ENCODE data around the gene NPLOC4. TPM values are rescaled to one million over a fixed set of nuclear protein-coding genes. Genes with fewer than 3 reads are reported as not detected.

NPLOC4 gene
- total and polyA plus RNA-seq, 2 of the 8 experiments (the other 6 are each of a cell fraction or from before 2014, with no cell fraction given): 70.7 to 92.7 TPM

DNA sequence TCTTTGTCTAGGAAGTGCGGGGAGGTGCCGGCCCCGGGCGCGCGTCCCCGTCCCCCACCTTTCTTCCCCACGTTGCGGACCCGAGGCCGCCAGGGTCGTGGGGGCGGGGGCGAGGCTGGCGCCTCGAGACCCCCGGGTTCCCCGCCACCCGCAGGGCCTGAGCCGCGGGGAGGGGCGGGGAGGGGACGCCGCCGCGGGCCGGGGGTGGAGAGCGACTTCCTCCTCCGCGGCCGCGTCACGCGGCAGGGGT lies 122.5 kb downstream of the NPLOC4 start:
- POLR2A ChIA-PET (ENCODE audit: partially characterized antibody): interaction anchor here (1.0 to 35.8 kb wide), 20 partner anchors 2 to 395 kb away, joined by 3 to 1004 read pairs (median 6); partner anchors contain the start of genes ACTG1, ARL16, BAHCC1 and FAAP100
- CTCF ChIA-PET (ENCODE audit: partially characterized antibody): interaction anchor here (3.6 kb wide), 1 partner anchor 30 kb away, joined by 12 read pairs; no protein-coding TSS in a partner anchor
- FAIRE-seq: no peak

More for the DNA sequence above, 122.5 kb downstream of the NPLOC4 start:
- Histone ChIP-seq H3K56ac (replicated peaks; ENCODE audit: insufficient read length, low read depth, low read length) (peak overlapping the region; percentile 36), H2BK20ac (ENCODE audit: low read length) (no peak overlapping the region), H4K8ac (ENCODE audit: extremely low read depth, insufficient read depth, low read length) (peak overlapping the region; percentile 96; the same call in 1 of the 2 replicates), H3K4me2 (ENCODE audit: insufficient read depth in 1 of 2, low read depth in 2 of 2, low read length in 2 of 2) (peak overlapping the region; percentile 75 to 85), H2BK120ac (replicated peaks; ENCODE audit: low read depth, low read length) (no peak overlapping the region), H3K36me3 (ENCODE audit: control insufficient read depth in 2 of 4, insufficient read depth in 4 of 4, low read length in 3 of 4) (peaks cover 19 to 27% (median 25%) of the 10 kb centered on the region in 4 experiments; a peak in 7 of 8 replicates), H4K91ac (replicated peaks; ENCODE audit: insufficient read length, low read length) (peak overlapping the region; percentile 12), H2BK12ac (ENCODE audit: low read depth, low read length) (no peak overlapping the region), H4K5ac (ENCODE audit: insufficient read length, low read depth, low read length) (peak overlapping the region; percentile 7), H3K27me3 (replicated peaks in 1 of 4; ENCODE audit: control insufficient read depth in 3 of 4, extremely low read depth in 1 of 4, insufficient read depth in 3 of 4, low read length in 3 of 4) (peaks cover 0 to 20% (median 12%) of the 10 kb centered on the region in 4 experiments; a peak in 5 of 7 replicates), H3K23ac (ENCODE audit: insufficient read length) (no peak overlapping the region), H3K9me3 (ENCODE audit: insufficient read depth in 2 of 2, low read depth in 1 of 2, low read length in 1 of 2) (no peaks in the 10 kb centered on the region), H3K23me2 (ENCODE audit: low read depth, low read length) (peaks cover 36% of the 10 kb centered on the region), H2BK5ac (ENCODE audit: low read depth, low read length) (peak overlapping the region; percentile 83), H3K79me1 (ENCODE audit: low read depth, low read length) (peaks cover 19% of the 10 kb centered on the region), H2AK5ac (ENCODE audit: low read depth, low read length) (0 out of 2 replicates have a peak overlapping the region, but pooled peaks have one; percentile 15), H4K20me1 (replicated peaks in 1 of 2; ENCODE audit: control insufficient read depth in 1 of 2, insufficient read depth in 2 of 2, low read length in 2 of 2) (peaks cover 23 to 30% of the 10 kb centered on the region in 2 experiments), H2AFZ (ENCODE audit: low read length) (no peak overlapping the region), H3K4ac (replicated peaks; ENCODE audit: insufficient read length, low read depth, low read length) (no peak overlapping the region), H3K9ac (replicated peaks in 1 of 4; ENCODE audit: extremely low read depth in 1 of 4, low read depth in 3 of 4, low read length in 3 of 4) (peak overlapping the region in 3 of 4 experiments; percentile 46 to 77 (median 75); a peak in 5 of 7 replicates), H3K79me2 (ENCODE audit: control insufficient read depth in 1 of 2, insufficient read depth in 2 of 2, low read length in 2 of 2) (peaks cover 24 to 44% of the 10 kb centered on the region in 2 experiments), H3K18ac (ENCODE audit: extremely low read depth, low read length) (peak overlapping the region; percentile 95; the same call in 1 of the 2 replicates), H2BK15ac (ENCODE audit: low read length) (no peak overlapping the region), H3K4me1 (replicated peaks in 1 of 4; ENCODE audit: control insufficient read depth in 3 of 4, insufficient read depth in 4 of 4, low read length in 3 of 4) (peaks cover 0 to 35% (median 20%) of the 10 kb centered on the region in 4 experiments; a peak in 6 of 7 replicates), H3K4me3 (ENCODE audit: extremely low read depth in 1 of 4, insufficient read depth in 2 of 4, low read depth in 3 of 4, low read length in 4 of 4) (peak overlapping the region; percentile 56 to 75 (median 66)), H3K14ac (ENCODE audit: insufficient read length) (no peak overlapping the region), H3K27ac (ENCODE audit: low read depth, low read length) (peak overlapping the region; percentile 89; the same call in 1 of the 2 replicates)
- 20% methylated on average over 1 of the region's 34 CpGs; no CpG with 5 or more reads in 1 of the 2 experiments for WGBS, 2 experiments (ENCODE audit: extremely low coverage in 1 of 2, insufficient coverage in 1 of 2, insufficient read length in 1 of 2, insufficient replicate concordance in 2 of 2, low coverage in 1 of 2, low lambda C conversion rate in 2 of 2, missing lambda C conversion rate in 1 of 2)
- DNase-seq (ENCODE audit: low read depth in 1 of 2, low spot score in 2 of 2): no peak
- TF ChIP-seq KDM1A (IDR thresholded peaks at IDR 0.05; ENCODE audit: borderline replicate concordance, low read length) (0 out of 2 replicates have a peak, but pooled peaks have one; percentile 0), SRF (IDR thresholded peaks at IDR 0.05; ENCODE audit: low read depth, low read length) (no peak), BACH1 (IDR thresholded peaks at IDR 0.05; ENCODE audit: low read length) (peak; percentile 10; the same call in 1 of the 2 replicates)

All from H1 (cell line).